HG02938 (cell line): ENCODE results near the gene LEKR1.
A peak's percentile ranks its signal among the peaks of the same experiment; 100 is the strongest.
"Not testable (repeated sequence)": the region's sequence is repeated elsewhere in the genome, so short reads cannot be mapped to it uniquely, and the experiment has no call there.

ENCODE experiments used
- ATAC-seq: cut with Tn5 transposase; IDR thresholded peaks from one replicate; pipeline ENCODE4 v1.9.1; 2021; ENCODE audit warnings: mild to moderate bottlenecking, moderate library complexity; ENCODE audit not compliant: unreplicated experiment

LEKR1 gene

GRCh38 chr3:156803952-156804741 is 22.0 kb upstream of the LEKR1 start:
- ATAC-seq: no peak

- no peak for ATAC-seq
These were observed 19.5 kb upstream of the LEKR1 start for GRCh38 chr3:156806698-156807097.

GRCh38 chr3:156808025-156808424 is 18.1 kb upstream of the LEKR1 start:
- no peak for ATAC-seq

GRCh38 chr3:156811089-156811862 is 14.9 kb upstream of the LEKR1 start:
- ATAC-seq: no peak

- ATAC-seq: no peak
These were observed 13.4 kb upstream of the LEKR1 start for GRCh38 chr3:156812521-156813335.

GRCh38 chr3:156814295-156814694 is 11.9 kb upstream of the LEKR1 start:
- ATAC-seq: no peak

- ATAC-seq: peak; percentile 35
These were observed 9.9 kb upstream of the LEKR1 start for GRCh38 chr3:156816091-156816793.

- peak; percentile 63 for ATAC-seq
These were observed 9.1 kb upstream of the LEKR1 start for GRCh38 chr3:156816794-156817645.

- no peak for ATAC-seq
These were observed 8.4 kb upstream of the LEKR1 start for GRCh38 chr3:156817646-156818272.

GRCh38 chr3:156818273-156818651 is 7.9 kb upstream of the LEKR1 start:
- ATAC-seq: no peak

- ATAC-seq: no peak
These were observed 7.3 kb upstream of the LEKR1 start for GRCh38 chr3:156818890-156819289.

- ATAC-seq: no peak
These were observed 6.1 kb upstream of the LEKR1 start for GRCh38 chr3:156819842-156820691.

GRCh38 chr3:156820692-156821080 is 5.5 kb upstream of the LEKR1 start:
- no peak for ATAC-seq

GRCh38 chr3:156822626-156823260 is 3.4 kb upstream of the LEKR1 start:
- ATAC-seq: not testable (repeated sequence)

- peak; percentile 42 for ATAC-seq
These were observed 384 bp upstream of the LEKR1 start for GRCh38 chr3:156825795-156826143.

GRCh38 chr3:156826896-156827882 is 1.0 kb downstream of the LEKR1 start:
- no peak for ATAC-seq

GRCh38 chr3:156831006-156831405 is 4.9 kb downstream of the LEKR1 start:
- ATAC-seq: no peak
